Breast epithelium (tissue), 3 donors: ENCODE measurements around the gene ARL6IP6.

Experiments used
- CTCF ChIP-seq, 3 donors: fragments of 450-650 bp; IDR thresholded peaks; one replicate each; pipeline ENCODE4 v1.5.1; 2016 to 2017; ENCODE audit warnings: antibody characterized with exemption in 3 of 3, mild to moderate bottlenecking in 3 of 3, moderate library complexity in 3 of 3
- POLR2A ChIP-seq: fragments of 450-650 bp; IDR thresholded peaks from one replicate; pipeline ENCODE4 v1.6.1; 2016; ENCODE audit warnings: antibody characterized with exemption, mild to moderate bottlenecking, moderate library complexity
- POLR2AphosphoS5 ChIP-seq, 3 donors: sonication (generic); formaldehyde crosslinking; IDR thresholded peaks; one replicate each; pipeline ENCODE4 v1.6.1; 2017; ENCODE audit warnings: antibody characterized with exemption in 3 of 3

- TF ChIP-seq CTCF (IDR thresholded peaks at IDR 0.05) (peak in 1 of 3 donors; percentile 10), POLR2A (peak; percentile 67), POLR2AphosphoS5 (IDR thresholded peaks at IDR 0.05) (peak; percentile 40 to 88 (median 77))
Measured at GRCh38 chr2:152718076-152718908, at the start of gene ARL6IP6.
